ENCODE measurements around the gene FRMD4A. TPM values are rescaled to one million over a fixed set of nuclear protein-coding genes. Genes with fewer than 3 reads are reported as not detected.

FRMD4A gene
- total RNA-seq, 1 experiment from 2014 or later = 0.23 TPM

DNA sequence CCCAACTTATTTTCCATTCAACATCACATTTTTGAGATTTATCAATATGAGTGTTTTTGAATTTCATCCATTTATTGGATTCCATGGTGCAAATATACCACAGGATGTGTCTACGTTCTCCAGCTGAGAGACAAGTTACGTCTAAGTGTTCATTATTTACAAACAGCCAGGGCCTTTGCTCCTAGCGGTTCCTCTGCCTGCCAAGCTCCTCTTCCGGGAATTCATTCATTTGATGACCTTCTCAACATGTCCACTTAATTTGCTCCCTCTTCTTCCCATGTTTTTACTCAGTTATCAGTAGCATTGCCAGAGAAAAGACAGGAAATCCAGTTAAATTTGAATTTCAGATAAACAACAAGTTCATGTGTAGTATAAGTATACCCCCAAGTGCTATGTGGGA lies 422.2 kb downstream of the FRMD4A start:
- Mint-ChIP-seq H3K9me3 (ENCODE audit: unreplicated experiment) (peaks cover under 1% of the 10 kb centered on the region), H3K4me1 (ENCODE audit: insufficient read depth, unreplicated experiment) (no peaks in the 10 kb centered on the region), H3K36me3 (ENCODE audit: insufficient read depth, unreplicated experiment) (no peaks in the 10 kb centered on the region), H3K27me3 (ENCODE audit: insufficient read depth, unreplicated experiment) (no peaks in the 10 kb centered on the region), H3K27ac (ENCODE audit: low read depth, unreplicated experiment) (no peak overlapping the region), H3K4me3 (ENCODE audit: unreplicated experiment) (no peak overlapping the region)
- ChIA-PET POLR2A (no interaction called here), CTCF (no interaction called here)
- TF ChIP-seq, protein P1, sequence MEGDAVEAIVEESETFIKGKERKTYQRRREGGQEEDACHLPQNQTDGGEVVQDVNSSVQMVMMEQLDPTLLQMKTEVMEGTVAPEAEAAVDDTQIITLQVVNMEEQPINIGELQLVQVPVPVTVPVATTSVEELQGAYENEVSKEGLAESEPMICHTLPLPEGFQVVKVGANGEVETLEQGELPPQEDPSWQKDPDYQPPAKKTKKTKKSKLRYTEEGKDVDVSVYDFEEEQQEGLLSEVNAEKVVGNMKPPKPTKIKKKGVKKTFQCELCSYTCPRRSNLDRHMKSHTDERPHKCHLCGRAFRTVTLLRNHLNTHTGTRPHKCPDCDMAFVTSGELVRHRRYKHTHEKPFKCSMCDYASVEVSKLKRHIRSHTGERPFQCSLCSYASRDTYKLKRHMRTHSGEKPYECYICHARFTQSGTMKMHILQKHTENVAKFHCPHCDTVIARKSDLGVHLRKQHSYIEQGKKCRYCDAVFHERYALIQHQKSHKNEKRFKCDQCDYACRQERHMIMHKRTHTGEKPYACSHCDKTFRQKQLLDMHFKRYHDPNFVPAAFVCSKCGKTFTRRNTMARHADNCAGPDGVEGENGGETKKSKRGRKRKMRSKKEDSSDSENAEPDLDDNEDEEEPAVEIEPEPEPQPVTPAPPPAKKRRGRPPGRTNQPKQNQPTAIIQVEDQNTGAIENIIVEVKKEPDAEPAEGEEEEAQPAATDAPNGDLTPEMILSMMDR (IDR thresholded peaks at IDR 0.05; ENCODE audit: unreplicated experiment) = no peak
- BruUV-seq (replicated peaks) = no TSS peak
- no peak for DNase-seq (ENCODE audit: unreplicated experiment)
- intact Hi-C loops (cut with micrococcal nuclease) = no loop called here

DNA sequence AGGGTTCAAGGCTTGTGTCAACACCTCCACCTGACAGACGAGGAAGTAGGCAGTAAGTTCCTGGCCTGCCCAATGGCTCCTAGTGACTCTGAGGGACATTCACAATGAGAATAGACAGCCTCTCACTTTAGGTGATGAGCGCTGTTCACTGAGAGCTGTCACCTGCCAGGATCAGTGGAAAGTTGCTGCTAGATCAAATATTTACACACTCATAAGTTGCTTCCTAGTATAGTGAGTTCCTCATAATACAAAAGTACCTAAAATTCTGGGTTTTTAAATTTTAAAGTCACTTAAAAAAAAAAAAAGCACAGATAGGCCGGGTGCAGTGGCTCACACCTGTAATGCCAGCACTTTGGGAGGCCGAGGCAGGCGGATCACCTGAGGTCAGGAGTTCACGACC lies 423.2 kb downstream of the FRMD4A start:
- BruUV-seq (replicated peaks) = no TSS peak
- no peak for DNase-seq (ENCODE audit: unreplicated experiment)
- intact Hi-C loops (cut with micrococcal nuclease) = no loop called here
- H3K27me3 Mint-ChIP-seq (ENCODE audit: insufficient read depth, unreplicated experiment) = no peaks in the 10 kb centered on the region
- ChIA-PET POLR2A (no interaction called here), CTCF (interaction anchor here (0.6 kb wide), 2 partner anchors 11 to 323 kb away, joined by 3 read pairs; no protein-coding TSS in a partner anchor)
- H3K9me3 Mint-ChIP-seq (ENCODE audit: unreplicated experiment) = peaks cover 7% of the 10 kb centered on the region
- TF ChIP-seq, protein P1 (IDR thresholded peaks at IDR 0.05; ENCODE audit: unreplicated experiment) = no peak
- no peaks in the 10 kb centered on the region for H3K4me1 Mint-ChIP-seq (ENCODE audit: insufficient read depth, unreplicated experiment)
- H3K27ac Mint-ChIP-seq (ENCODE audit: low read depth, unreplicated experiment) = no peak overlapping the region
- no peak overlapping the region for H3K4me3 Mint-ChIP-seq (ENCODE audit: unreplicated experiment)
- no peaks in the 10 kb centered on the region for H3K36me3 Mint-ChIP-seq (ENCODE audit: insufficient read depth, unreplicated experiment)

DNA sequence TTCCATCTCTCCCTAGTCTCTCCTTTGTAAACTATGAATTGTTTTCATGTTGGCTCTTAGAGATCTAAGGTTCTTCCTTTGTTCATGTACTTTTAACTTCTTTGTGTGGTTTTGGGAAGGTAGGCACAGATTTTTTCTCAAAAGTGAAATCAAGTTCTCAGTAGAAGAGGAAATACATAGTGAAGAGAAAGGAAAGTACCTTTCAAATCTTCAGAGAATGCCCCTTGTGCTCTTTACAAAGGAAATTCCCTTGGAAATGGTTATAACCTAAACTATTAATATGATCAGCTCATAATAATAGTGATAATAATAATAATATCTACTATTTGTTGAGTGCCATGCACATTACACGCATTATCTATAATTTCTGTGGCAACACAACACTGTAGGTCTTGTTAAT lies 425.4 kb downstream of the FRMD4A start:
- Mint-ChIP-seq H3K9me3 (ENCODE audit: unreplicated experiment) (peaks cover 7% of the 10 kb centered on the region), H3K4me3 (ENCODE audit: unreplicated experiment) (no peak overlapping the region), H3K4me1 (ENCODE audit: insufficient read depth, unreplicated experiment) (no peaks in the 10 kb centered on the region), H3K27me3 (ENCODE audit: insufficient read depth, unreplicated experiment) (no peaks in the 10 kb centered on the region), H3K36me3 (ENCODE audit: insufficient read depth, unreplicated experiment) (no peaks in the 10 kb centered on the region), H3K27ac (ENCODE audit: low read depth, unreplicated experiment) (no peak overlapping the region)
- ChIA-PET CTCF (interaction anchor here (0.6 kb wide), 1 partner anchor 940 kb away, joined by 3 read pairs; no protein-coding TSS in a partner anchor), POLR2A (interaction anchor here (0.7 kb wide), 1 partner anchor 206 kb away, joined by 3 read pairs; no protein-coding TSS in a partner anchor)
- DNase-seq (ENCODE audit: unreplicated experiment) = no peak
- BruUV-seq (replicated peaks) = no TSS peak
- intact Hi-C loops (cut with micrococcal nuclease) = no loop called here
- TF ChIP-seq, protein P1 (IDR thresholded peaks at IDR 0.05; ENCODE audit: unreplicated experiment) = no peak

DNA sequence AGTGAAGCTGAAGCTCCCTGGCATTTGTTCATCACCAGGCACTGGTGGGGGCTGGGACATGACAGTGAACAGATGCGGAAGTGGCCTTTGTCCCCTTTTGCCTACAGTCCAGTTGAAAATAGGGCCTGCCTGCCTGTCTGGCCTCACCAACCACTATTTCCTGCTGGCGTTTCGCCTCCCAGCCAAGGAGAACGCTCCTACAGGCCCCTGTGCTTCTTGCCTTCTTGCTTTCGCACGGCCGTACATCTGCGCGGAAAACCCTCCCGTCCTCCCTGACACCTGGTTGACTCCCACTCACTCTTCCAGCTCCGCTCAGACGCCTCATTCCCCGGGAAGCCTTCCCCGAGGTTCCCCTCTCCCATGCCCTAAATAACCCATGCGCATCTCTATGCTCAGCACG lies 426.7 kb downstream of the FRMD4A start:
- no peak overlapping the region for H3K27ac Mint-ChIP-seq (ENCODE audit: low read depth, unreplicated experiment)
- intact Hi-C loops (cut with micrococcal nuclease) = no loop called here
- no TSS peak for BruUV-seq (replicated peaks)

More for the DNA sequence above, 426.7 kb downstream of the FRMD4A start:
- Mint-ChIP-seq H3K4me3 (ENCODE audit: unreplicated experiment) (no peak overlapping the region), H3K36me3 (ENCODE audit: insufficient read depth, unreplicated experiment) (no peaks in the 10 kb centered on the region), H3K9me3 (ENCODE audit: unreplicated experiment) (peaks cover 7% of the 10 kb centered on the region), H3K4me1 (ENCODE audit: insufficient read depth, unreplicated experiment) (no peaks in the 10 kb centered on the region), H3K27me3 (ENCODE audit: insufficient read depth, unreplicated experiment) (no peaks in the 10 kb centered on the region)
- CTCF ChIA-PET = interaction anchor here (0.7 kb wide), 1 partner anchor 156 kb away, joined by 4 read pairs; no protein-coding TSS in a partner anchor
- TF ChIP-seq, protein P1 (IDR thresholded peaks at IDR 0.05; ENCODE audit: unreplicated experiment) = no peak
- DNase-seq (ENCODE audit: unreplicated experiment) = no peak
- POLR2A ChIA-PET = no interaction called here

All from MCF 10A (cell line).